ENCODE data around the gene ERF.
"Not testable (repeated sequence)": the region's sequence is repeated elsewhere in the genome, so short reads cannot be mapped to it uniquely, and the experiment has no call there.

The ERF gene

GRCh38 chr19:42273407-42274064 lies 18.6 kb upstream of the ERF start:
- DNase-seq: no peak

DNA sequence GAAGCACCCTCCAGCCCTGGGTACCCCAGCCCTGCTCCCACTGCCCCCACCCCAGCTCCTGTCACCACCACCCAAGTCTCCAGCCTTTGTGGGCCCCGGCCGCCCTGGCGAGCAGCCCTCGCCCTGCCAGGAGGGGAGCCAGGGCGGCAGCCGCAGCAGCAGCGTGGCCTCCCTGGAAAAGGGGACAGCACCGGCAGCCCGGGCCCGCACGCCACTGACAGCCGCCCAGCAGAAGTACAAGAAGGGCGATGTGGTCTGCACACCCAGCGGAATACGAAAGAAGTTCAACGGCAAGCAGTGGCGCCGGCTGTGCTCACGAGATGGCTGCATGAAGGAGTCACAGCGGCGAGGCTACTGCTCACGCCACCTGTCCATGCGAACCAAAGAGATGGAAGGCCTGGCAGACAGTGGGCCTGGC lies 18.1 kb upstream of the ERF start:
- no peak for DNase-seq

DNA sequence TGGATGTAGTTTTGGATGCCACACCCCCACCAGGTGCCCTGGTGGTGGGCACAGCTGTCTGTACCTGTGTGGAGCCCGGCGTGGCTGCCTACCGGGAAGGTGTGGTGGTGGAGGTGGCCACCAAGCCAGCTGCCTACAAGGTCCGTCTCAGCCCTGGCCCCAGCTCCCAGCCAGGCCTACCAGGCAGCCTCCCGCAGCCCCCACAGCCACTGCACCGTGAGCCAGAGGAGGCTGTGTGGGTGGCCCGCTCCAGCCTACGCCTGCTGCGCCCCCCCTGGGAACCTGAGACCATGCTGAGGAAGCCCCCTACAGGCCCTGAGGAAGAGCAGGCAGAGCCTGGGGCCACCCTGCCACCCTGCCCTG lies 17.6 kb upstream of the ERF start:
- DNase-seq: no peak

- DNase-seq: no peak
Measured at GRCh38 chr19:42271861-42272534, 17.1 kb upstream of the ERF start.

DNA sequence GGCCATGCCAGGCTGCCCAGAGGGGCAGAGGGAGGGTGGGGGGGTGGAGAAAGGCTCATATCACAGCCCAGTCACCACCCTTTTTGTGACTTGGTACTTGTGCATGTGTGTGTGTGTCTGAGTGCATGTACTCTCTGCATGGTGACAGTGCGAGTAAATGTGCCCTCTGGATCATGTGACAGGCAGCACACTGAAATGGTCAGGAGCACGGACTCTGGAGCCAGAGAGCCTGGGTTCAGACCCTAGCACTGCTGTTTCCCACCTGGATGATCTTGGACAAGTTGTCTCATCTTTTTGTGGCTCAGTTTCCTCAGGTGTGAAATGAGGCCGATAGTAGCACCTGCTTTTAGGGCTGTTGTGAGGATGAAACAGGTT lies 16.1 kb upstream of the ERF start:
- DNase-seq: peak; percentile 30

GRCh38 chr19:42270346-42271044 lies 15.6 kb upstream of the ERF start:
- DNase-seq: peak; percentile 43

GRCh38 chr19:42269478-42270345 lies 14.8 kb upstream of the ERF start:
- DNase-seq: peak; percentile 43

- peak; percentile 100 for DNase-seq
Measured at GRCh38 chr19:42268704-42269477, 14.0 kb upstream of the ERF start, which contains the start of gene CIC. TSS of gene CIC (plus strand) at chr19:42269252. CDS start at chr19:42271784, 2,532 bp downstream.

DNA sequence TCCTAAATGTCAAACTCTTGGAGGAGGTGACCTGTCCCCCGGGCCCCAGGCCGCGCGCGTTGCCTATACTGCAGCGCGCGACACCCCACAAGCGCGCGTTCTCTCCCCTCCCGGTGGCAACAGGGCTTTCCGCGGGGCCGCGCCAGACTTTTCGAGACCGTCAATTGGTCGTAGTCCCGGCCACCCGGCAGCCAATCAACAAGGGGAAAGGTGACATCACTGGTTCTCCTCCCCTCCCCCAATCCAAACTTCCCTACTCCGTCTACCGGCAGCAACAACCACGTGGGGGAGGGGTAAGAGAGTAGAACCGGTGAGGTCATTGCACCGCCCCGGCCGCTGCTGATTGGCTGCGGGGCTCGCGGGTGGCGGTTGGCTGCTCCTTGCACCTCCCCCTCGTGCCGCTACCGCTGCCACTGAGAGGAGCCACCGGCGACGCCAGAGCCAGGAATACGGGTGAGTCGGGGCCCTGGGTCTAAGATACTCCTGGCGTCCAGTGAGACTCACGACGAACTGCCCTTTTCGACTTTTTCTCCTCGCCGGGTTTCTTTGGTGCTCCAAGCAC lies 13.3 kb upstream of the ERF start:
- peak; percentile 100 for DNase-seq

GRCh38 chr19:42267644-42268141 lies 12.8 kb upstream of the ERF start:
- DNase-seq: no peak

DNA sequence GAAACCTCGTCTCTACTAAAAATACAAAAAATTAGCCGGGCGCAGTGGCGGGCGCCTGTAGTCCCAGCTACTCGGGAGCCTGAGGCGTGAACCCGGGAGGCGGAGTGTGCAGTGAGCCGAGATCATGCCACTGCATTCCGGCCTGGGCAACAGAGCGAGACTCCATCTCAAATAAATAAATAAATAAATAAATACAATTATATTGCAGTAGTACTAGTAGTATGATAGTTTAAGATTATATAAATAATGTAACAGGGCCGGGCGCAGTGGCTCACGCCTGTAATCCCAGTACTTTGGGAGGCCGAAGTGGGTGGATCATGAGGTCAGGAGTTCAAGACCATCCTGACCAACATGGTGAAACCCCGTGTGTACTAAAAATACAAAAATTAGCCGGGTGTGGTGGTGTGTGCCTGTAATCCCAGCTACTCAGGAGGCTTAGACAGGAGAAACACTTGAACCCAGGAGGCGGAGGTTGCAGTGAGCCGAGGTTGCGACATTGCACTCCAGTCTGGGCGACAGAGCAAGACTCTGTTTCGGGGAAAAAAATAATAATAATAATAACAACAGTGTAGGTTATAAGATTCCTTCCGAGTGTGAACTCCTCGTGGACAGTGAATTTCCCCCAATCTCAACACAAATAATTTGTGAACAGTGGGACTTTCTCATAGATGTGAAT lies 12.1 kb upstream of the ERF start:
- not testable (repeated sequence) for DNase-seq

GRCh38 chr19:42266105-42266504 lies 11.2 kb upstream of the ERF start:
- DNase-seq: not testable (repeated sequence)

DNA sequence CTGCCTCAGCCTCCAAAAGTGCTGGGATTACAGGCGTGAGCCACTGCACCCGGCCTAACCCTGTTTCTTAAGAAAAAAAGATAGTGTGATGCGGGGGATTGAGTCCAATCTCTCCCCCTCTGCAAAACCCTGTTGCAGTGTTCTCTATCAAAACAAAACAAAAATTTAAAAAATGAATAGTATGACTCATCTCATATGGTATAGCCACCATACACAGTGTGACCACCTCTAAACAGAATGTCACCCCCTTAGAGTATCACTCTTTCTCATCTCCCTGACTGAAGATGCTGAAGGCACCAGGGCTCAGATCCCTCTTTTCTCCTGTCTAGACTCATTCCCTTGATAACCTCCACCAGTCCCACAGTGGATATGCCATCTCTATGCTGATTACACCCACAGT lies 6.8 kb upstream of the ERF start:
- no peak for DNase-seq

GRCh38 chr19:42257842-42258241 lies 2.9 kb upstream of the ERF start:
- DNase-seq: not testable (repeated sequence)

GRCh38 chr19:42255766-42256745 lies 1.1 kb upstream of the ERF start:
- peak; percentile 79 for DNase-seq

DNA sequence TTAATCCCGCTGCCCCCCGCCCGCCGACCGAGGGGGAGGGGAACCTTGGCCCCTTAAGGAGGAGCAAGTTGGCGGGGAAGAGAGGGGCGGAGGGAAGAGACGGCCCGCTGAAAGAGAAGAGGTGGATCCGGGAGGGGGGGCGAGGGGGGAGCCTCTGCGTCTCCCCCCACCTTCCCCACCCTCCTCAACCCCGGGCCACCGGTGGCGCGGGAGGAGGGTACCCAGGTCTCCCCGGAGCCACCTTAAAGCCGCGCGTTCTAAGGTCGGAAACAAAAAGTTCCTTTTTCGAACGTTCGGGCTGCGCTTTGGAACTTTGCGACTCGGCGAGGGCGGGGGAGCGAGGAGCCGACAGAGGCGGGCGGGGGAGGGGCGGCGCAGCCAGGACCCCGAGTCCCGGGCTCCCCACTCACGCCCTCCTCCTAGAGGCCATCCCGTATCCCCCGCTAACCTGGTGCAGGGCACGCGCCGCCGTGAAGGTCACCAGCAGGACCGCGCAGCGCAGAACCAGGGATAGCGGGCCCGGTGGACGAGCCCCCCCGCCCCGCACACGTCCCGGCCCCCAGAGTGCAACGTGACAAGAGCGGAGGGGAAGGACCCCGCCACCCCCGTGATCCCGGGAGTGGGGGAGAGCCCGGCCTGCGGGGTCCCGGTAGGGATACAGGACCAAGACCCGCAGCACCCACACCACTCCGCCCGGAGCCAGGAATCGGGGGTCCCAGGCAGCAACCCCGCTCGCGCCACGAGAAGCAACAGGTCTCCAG lies 659 bp downstream of the ERF start:
- peak; percentile 87 for DNase-seq

GRCh38 chr19:42253245-42254088 lies 1.5 kb downstream of the ERF start:
- peak; percentile 86 for DNase-seq

Measured in right forelimb (tissue), 1 donor.